ENCODE results near the gene RASGEF1B. TPM values are rescaled to one million over a fixed set of nuclear protein-coding genes. Genes with fewer than 3 reads are reported as not detected.

The RASGEF1B gene
- total and polyA plus RNA-seq, 9 of the 15 experiments (the other 6 are each of a cell fraction or from before 2014, with no cell fraction given), result 0.04 to 0.57 (median 0.22) TPM

DNA sequence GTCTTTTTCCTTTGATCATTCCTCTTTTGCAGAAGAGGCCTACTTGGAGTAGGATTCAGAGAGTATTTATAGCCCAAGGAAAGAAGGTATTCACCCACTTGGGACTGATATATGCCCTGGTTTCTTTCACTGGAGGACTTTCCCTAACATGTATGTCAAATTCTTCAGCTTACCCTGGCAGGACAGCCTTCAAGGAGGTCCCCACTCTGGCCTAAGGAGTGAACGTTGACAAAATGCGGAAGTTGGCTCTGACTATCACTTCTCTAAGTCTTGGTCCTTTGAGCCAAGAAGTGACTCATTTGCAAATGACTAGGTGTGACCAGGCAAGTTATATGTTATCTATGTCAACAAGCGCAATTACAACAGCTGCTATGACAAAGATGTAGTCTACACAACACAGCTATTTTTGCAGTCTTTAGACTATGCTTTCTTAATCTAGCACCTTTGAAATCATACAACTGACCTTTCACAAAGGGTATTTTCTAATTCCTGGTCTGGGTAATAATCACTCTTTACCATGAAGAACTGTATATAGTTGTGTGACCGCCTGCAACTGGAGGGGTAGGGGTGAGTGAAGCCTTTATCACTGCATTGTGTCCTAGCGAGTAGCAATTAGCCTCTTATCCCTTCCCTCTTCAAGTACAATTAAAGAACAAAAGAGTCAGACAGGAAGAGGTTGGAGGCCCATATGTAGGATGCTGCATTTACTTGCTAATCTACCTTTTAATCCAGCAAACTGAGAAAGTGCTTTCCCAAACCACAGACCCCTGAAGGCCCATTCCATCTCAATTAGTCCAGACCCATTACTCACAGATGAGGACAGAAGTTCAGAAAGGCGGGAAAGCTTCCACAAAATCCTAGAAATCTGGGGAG is 50.1 kb downstream of the RASGEF1B start (continued):
- TF ChIP-seq, protein P1, sequence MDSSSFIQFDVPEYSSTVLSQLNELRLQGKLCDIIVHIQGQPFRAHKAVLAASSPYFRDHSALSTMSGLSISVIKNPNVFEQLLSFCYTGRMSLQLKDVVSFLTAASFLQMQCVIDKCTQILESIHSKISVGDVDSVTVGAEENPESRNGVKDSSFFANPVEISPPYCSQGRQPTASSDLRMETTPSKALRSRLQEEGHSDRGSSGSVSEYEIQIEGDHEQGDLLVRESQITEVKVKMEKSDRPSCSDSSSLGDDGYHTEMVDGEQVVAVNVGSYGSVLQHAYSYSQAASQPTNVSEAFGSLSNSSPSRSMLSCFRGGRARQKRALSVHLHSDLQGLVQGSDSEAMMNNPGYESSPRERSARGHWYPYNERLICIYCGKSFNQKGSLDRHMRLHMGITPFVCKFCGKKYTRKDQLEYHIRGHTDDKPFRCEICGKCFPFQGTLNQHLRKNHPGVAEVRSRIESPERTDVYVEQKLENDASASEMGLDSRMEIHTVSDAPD (CRISPR knock-in tag; IDR thresholded peaks at IDR 0.05), result no peak
- TF ChIP-seq PPARD (CRISPR knock-in tag; IDR thresholded peaks at IDR 0.05), result no peak
- TF ChIP-seq SMAD4 (CRISPR knock-in tag; conservative IDR thresholded peaks at IDR 0.05), result peak; percentile 68
- no peak for TF ChIP-seq ZNF431 (CRISPR knock-in tag; IDR thresholded peaks at IDR 0.05)
- TF ChIP-seq, protein P2, sequence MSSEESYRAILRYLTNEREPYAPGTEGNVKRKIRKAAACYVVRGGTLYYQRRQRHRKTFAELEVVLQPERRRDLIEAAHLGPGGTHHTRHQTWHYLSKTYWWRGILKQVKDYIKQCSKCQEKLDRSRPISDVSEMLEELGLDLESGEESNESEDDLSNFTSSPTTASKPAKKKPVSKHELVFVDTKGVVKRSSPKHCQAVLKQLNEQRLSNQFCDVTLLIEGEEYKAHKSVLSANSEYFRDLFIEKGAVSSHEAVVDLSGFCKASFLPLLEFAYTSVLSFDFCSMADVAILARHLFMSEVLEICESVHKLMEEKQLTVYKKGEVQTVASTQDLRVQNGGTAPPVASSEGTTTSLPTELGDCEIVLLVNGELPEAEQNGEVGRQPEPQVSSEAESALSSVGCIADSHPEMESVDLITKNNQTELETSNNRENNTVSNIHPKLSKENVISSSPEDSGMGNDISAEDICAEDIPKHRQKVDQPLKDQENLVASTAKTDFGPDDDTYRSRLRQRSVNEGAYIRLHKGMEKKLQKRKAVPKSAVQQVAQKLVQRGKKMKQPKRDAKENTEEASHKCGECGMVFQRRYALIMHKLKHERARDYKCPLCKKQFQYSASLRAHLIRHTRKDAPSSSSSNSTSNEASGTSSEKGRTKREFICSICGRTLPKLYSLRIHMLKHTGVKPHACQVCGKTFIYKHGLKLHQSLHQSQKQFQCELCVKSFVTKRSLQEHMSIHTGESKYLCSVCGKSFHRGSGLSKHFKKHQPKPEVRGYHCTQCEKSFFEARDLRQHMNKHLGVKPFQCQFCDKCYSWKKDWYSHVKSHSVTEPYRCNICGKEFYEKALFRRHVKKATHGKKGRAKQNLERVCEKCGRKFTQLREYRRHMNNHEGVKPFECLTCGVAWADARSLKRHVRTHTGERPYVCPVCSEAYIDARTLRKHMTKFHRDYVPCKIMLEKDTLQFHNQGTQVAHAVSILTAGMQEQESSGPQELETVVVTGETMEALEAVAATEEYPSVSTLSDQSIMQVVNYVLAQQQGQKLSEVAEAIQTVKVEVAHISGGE (CRISPR knock-in tag; IDR thresholded peaks at IDR 0.05), result no peak
- no peak for TF ChIP-seq ZC3H11A (IDR thresholded peaks at IDR 0.05; ENCODE audit: low read depth, low read length)
- no peak for TF ChIP-seq ZC3H8 (IDR thresholded peaks at IDR 0.05)
- TF ChIP-seq, protein P3, sequence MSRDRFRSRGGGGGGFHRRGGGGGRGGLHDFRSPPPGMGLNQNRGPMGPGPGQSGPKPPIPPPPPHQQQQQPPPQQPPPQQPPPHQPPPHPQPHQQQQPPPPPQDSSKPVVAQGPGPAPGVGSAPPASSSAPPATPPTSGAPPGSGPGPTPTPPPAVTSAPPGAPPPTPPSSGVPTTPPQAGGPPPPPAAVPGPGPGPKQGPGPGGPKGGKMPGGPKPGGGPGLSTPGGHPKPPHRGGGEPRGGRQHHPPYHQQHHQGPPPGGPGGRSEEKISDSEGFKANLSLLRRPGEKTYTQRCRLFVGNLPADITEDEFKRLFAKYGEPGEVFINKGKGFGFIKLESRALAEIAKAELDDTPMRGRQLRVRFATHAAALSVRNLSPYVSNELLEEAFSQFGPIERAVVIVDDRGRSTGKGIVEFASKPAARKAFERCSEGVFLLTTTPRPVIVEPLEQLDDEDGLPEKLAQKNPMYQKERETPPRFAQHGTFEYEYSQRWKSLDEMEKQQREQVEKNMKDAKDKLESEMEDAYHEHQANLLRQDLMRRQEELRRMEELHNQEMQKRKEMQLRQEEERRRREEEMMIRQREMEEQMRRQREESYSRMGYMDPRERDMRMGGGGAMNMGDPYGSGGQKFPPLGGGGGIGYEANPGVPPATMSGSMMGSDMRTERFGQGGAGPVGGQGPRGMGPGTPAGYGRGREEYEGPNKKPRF (IDR thresholded peaks at IDR 0.05; ENCODE audit: low read depth, low read length), result no peak
- peak; percentile 95 for TF ChIP-seq TAF9B (IDR thresholded peaks at IDR 0.05; ENCODE audit: partially characterized antibody)
- no peak for TF ChIP-seq ZBED1 (IDR thresholded peaks at IDR 0.05)
- peak; percentile 71; the same call in 1 of the 2 replicates for TF ChIP-seq KLF6 (CRISPR knock-in tag; IDR thresholded peaks at IDR 0.05; ENCODE audit: borderline replicate concordance)
- no peak for TF ChIP-seq SNRNP70 (optimal IDR thresholded peaks at IDR 0.05; ENCODE audit: low read depth, low read length)
- no peak for TF ChIP-seq CCAR2 (IDR thresholded peaks at IDR 0.05; ENCODE audit: low read depth, low read length)
- TF ChIP-seq CTBP1 (IDR thresholded peaks at IDR 0.05; ENCODE audit: borderline replicate concordance), result peak; percentile 88
- TF ChIP-seq, protein P4, sequence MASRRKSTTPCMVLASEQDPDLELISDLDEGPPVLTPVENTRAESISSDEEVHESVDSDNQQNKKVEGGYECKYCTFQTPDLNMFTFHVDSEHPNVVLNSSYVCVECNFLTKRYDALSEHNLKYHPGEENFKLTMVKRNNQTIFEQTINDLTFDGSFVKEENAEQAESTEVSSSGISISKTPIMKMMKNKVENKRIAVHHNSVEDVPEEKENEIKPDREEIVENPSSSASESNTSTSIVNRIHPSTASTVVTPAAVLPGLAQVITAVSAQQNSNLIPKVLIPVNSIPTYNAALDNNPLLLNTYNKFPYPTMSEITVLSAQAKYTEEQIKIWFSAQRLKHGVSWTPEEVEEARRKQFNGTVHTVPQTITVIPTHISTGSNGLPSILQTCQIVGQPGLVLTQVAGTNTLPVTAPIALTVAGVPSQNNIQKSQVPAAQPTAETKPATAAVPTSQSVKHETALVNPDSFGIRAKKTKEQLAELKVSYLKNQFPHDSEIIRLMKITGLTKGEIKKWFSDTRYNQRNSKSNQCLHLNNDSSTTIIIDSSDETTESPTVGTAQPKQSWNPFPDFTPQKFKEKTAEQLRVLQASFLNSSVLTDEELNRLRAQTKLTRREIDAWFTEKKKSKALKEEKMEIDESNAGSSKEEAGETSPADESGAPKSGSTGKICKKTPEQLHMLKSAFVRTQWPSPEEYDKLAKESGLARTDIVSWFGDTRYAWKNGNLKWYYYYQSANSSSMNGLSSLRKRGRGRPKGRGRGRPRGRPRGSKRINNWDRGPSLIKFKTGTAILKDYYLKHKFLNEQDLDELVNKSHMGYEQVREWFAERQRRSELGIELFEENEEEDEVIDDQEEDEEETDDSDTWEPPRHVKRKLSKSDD (conservative IDR thresholded peaks at IDR 0.05; ENCODE audit: low read length), result no peak
- TF ChIP-seq MTA3 (IDR thresholded peaks at IDR 0.05; ENCODE audit: borderline replicate concordance), result peak; percentile 86
- TF ChIP-seq SETDB1 (IDR thresholded peaks at IDR 0.05; ENCODE audit: low read length), result no peak
- TF ChIP-seq RAD21 (CRISPR knock-in tag; conservative IDR thresholded peaks at IDR 0.05 in 1 of 2, IDR thresholded peaks at IDR 0.05 in 1 of 2), result no peak

Data from K562 (cell line).